ENCODE measurements around the gene MYOM1.

Gene MYOM1

DNA sequence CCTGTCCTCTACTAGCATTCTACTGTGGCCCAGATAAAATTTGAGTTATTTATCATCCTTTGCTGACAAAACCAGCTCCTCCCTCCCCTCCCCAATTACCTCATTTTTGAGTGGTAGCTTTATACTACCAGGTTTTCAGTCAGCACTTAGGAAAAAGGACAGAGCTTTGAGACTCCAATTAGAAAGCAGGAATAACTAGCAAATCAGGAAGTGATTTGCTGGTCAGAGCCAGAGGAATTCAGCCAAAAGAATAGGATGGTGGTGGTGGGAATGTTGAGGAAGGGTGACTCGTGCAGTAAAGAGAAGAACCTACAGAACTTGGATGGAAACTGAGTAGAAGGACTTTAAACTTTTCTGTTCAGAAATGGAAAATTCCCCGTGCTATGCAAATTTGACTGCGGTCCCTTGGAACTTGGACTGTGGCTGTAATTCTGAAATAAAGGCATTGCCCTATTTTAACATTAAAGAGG, 45.8 kb upstream of the MYOM1 start:
- Histone ChIP-seq H3K4me2 (ENCODE audit: low read length) (no peak overlapping the region), H3K79me2 (ENCODE audit: low read length) (peaks cover 92% of the 10 kb centered on the region), H3K4me3 (ENCODE audit: low read length) (no peak overlapping the region), H4K20me1 (ENCODE audit: insufficient read depth, low read length) (peaks cover 50% of the 10 kb centered on the region), H3K27ac (ENCODE audit: low read length) (no peak overlapping the region), H3K4me1 (ENCODE audit: low read length) (peaks cover 40% of the 10 kb centered on the region), H2AFZ (ENCODE audit: low read depth, low read length) (no peak overlapping the region), H3K9ac (ENCODE audit: low read length) (no peak overlapping the region), H3K9me3 (ENCODE audit: insufficient read depth, low read length) (no peaks in the 10 kb centered on the region), H3K27me3 (ENCODE audit: low read depth, low read length) (no peaks in the 10 kb centered on the region), H3K36me3 (replicated peaks; ENCODE audit: low read depth, low read length) (no peaks in the 10 kb centered on the region)
- no peak for TF ChIP-seq EZH2phosphoT487 (IDR thresholded peaks at IDR 0.05; ENCODE audit: low read depth)
- TF ChIP-seq, protein P1, sequence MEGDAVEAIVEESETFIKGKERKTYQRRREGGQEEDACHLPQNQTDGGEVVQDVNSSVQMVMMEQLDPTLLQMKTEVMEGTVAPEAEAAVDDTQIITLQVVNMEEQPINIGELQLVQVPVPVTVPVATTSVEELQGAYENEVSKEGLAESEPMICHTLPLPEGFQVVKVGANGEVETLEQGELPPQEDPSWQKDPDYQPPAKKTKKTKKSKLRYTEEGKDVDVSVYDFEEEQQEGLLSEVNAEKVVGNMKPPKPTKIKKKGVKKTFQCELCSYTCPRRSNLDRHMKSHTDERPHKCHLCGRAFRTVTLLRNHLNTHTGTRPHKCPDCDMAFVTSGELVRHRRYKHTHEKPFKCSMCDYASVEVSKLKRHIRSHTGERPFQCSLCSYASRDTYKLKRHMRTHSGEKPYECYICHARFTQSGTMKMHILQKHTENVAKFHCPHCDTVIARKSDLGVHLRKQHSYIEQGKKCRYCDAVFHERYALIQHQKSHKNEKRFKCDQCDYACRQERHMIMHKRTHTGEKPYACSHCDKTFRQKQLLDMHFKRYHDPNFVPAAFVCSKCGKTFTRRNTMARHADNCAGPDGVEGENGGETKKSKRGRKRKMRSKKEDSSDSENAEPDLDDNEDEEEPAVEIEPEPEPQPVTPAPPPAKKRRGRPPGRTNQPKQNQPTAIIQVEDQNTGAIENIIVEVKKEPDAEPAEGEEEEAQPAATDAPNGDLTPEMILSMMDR (IDR thresholded peaks at IDR 0.05; ENCODE audit: low read depth, low read length) = no peak

DNA sequence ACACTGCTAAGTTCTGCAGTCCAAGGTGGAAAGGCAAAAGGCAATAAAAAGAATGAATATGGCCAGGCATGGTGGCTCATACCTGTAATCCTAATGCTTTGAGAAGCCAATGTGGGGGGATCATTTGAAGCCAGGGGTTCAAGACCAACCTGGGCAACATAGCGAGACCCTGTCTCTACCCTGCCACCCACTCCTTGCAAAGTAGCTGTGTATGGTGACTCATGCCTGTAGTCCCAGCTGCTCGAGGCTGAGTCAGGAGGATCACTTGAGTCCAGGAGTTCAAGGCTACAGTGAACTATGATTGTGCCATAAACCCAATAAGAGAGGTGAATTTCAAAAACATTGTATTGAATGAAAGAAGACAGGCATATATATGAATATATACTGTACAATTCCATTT, 44.6 kb upstream of the MYOM1 start:
- peaks cover 45% of the 10 kb centered on the region for H4K20me1 ChIP-seq (ENCODE audit: insufficient read depth, low read length)

DNA sequence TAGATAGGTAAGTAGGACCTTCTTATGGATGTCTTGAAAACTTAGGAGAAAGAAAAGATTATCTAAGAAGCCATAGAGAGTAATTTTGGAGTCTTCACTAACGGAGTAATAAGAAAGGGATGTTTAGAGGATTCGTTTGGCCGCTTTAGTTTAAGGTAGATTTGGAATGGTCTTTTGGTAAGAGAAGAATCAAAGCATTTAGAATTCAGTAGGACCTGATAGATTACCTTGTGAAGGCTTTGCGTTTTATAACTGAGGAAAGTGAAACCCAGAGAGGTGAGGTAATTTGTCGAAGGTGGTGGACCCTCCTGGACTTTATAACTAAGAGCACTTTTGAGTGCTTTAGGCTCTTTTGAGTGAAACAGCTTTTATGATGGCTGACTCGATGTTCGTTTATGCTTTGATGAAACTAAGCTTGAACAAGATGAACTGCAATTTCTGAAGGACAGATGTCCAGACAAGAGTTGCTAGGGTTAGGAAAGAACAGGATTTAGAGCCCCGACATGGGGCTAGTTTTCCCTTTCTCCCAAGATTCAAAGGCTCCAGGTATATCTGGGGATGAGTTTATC, 43.4 kb upstream of the MYOM1 start:
- H3K27ac ChIP-seq (ENCODE audit: low read length) = no peak overlapping the region
- H3K79me2 ChIP-seq (ENCODE audit: low read length) = peaks cover 68% of the 10 kb centered on the region
- peak overlapping the region; percentile 82 for H3K4me3 ChIP-seq (ENCODE audit: low read length)
- peak overlapping the region; percentile 75 for H3K4me2 ChIP-seq (ENCODE audit: low read length)
- H3K36me3 ChIP-seq (replicated peaks; ENCODE audit: low read depth, low read length) = peaks cover 10% of the 10 kb centered on the region
- H3K9me3 ChIP-seq (ENCODE audit: insufficient read depth, low read length) = no peaks in the 10 kb centered on the region
- TF ChIP-seq EZH2phosphoT487 (IDR thresholded peaks at IDR 0.05; ENCODE audit: low read depth) = no peak
- TF ChIP-seq, protein P1 (IDR thresholded peaks at IDR 0.05; ENCODE audit: low read depth, low read length) = no peak
- H4K20me1 ChIP-seq (ENCODE audit: insufficient read depth, low read length) = peaks cover 35% of the 10 kb centered on the region
- no peak overlapping the region for H2AFZ ChIP-seq (ENCODE audit: low read depth, low read length)
- peaks cover 28% of the 10 kb centered on the region for H3K4me1 ChIP-seq (ENCODE audit: low read length)
- no peaks in the 10 kb centered on the region for H3K27me3 ChIP-seq (ENCODE audit: low read depth, low read length)
- H3K9ac ChIP-seq (ENCODE audit: low read length) = peak overlapping the region; percentile 77

More for the DNA sequence above, 44.6 kb upstream of the MYOM1 start:
- TF ChIP-seq, protein P1 (IDR thresholded peaks at IDR 0.05; ENCODE audit: low read depth, low read length) = no peak
- no peak for TF ChIP-seq EZH2phosphoT487 (IDR thresholded peaks at IDR 0.05; ENCODE audit: low read depth)
- Histone ChIP-seq H3K9me3 (ENCODE audit: insufficient read depth, low read length) (no peaks in the 10 kb centered on the region), H3K9ac (ENCODE audit: low read length) (no peak overlapping the region), H3K79me2 (ENCODE audit: low read length) (peaks cover 80% of the 10 kb centered on the region), H3K36me3 (replicated peaks; ENCODE audit: low read depth, low read length) (no peaks in the 10 kb centered on the region), H3K4me1 (ENCODE audit: low read length) (peaks cover 32% of the 10 kb centered on the region), H3K27me3 (ENCODE audit: low read depth, low read length) (no peaks in the 10 kb centered on the region), H3K27ac (ENCODE audit: low read length) (no peak overlapping the region), H2AFZ (ENCODE audit: low read depth, low read length) (no peak overlapping the region), H3K4me2 (ENCODE audit: low read length) (no peak overlapping the region), H3K4me3 (ENCODE audit: low read length) (no peak overlapping the region)

DNA sequence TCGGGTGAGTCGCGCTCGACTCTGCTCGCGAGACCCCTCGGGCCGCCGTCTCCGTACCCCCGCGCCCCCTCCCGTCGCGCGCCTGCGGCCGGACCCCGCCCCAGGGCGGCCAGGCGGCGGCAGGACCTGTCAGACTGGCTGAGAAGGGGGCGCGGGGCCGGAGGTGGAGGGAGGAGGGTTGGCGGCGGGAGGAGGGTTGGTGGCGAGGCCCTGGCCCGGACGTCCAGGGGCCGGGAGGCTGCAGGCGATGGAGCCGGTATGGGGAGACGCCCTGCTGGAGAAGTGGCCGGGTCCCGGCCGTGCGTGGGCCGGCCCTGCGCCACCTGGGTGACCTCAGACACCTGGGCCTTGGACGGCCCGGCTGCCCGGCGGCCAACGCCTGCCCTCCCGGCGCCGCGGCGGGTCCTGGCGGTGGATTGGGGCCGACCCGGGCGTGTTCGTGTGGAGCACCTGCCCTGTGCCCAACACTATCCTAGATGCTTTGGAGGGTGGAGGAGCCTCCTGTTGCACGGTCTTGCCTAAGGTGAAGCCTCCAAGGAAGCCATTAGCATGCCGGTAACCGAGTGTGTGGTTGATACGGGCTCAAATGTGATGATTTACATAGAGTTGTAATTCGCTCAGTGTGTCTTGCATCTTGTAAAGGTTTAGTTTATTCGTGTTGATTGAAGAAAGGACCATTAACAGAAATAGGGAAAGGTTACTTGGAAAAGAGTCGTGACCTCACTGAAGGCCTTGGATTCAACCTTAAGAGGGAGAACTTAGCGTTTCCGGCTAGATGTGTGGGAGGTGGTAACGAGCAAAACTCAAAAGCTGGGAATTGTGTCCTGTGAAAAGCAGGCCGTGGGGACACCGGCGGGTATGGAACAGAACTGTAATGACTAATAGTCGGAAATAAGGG, 42.7 kb upstream of the MYOM1 start:
- Histone ChIP-seq H2AFZ (ENCODE audit: low read depth, low read length) (no peak overlapping the region), H3K27ac (ENCODE audit: low read length) (peak overlapping the region; percentile 67), H3K9ac (ENCODE audit: low read length) (peak overlapping the region; percentile 77), H4K20me1 (ENCODE audit: insufficient read depth, low read length) (peaks cover 32% of the 10 kb centered on the region), H3K4me3 (ENCODE audit: low read length) (peak overlapping the region; percentile 82), H3K79me2 (ENCODE audit: low read length) (peaks cover 62% of the 10 kb centered on the region), H3K4me1 (ENCODE audit: low read length) (peaks cover 28% of the 10 kb centered on the region), H3K9me3 (ENCODE audit: insufficient read depth, low read length) (no peaks in the 10 kb centered on the region), H3K27me3 (ENCODE audit: low read depth, low read length) (no peaks in the 10 kb centered on the region), H3K36me3 (replicated peaks; ENCODE audit: low read depth, low read length) (peaks cover 17% of the 10 kb centered on the region), H3K4me2 (ENCODE audit: low read length) (peak overlapping the region; percentile 75)
- TF ChIP-seq EZH2phosphoT487 (IDR thresholded peaks at IDR 0.05; ENCODE audit: low read depth) = no peak
- TF ChIP-seq, protein P1 (IDR thresholded peaks at IDR 0.05; ENCODE audit: low read depth, low read length) = no peak

All from OCI-LY3 (cell line).